NCI-H1105 (cell line): Measurements from ENCODE around the gene ITK.

Experiments used
- DNase-seq: peaks from one replicate; lab custom pipeline; 2025; lab: John Stamatoyannopoulos, UW

Gene ITK

DNA sequence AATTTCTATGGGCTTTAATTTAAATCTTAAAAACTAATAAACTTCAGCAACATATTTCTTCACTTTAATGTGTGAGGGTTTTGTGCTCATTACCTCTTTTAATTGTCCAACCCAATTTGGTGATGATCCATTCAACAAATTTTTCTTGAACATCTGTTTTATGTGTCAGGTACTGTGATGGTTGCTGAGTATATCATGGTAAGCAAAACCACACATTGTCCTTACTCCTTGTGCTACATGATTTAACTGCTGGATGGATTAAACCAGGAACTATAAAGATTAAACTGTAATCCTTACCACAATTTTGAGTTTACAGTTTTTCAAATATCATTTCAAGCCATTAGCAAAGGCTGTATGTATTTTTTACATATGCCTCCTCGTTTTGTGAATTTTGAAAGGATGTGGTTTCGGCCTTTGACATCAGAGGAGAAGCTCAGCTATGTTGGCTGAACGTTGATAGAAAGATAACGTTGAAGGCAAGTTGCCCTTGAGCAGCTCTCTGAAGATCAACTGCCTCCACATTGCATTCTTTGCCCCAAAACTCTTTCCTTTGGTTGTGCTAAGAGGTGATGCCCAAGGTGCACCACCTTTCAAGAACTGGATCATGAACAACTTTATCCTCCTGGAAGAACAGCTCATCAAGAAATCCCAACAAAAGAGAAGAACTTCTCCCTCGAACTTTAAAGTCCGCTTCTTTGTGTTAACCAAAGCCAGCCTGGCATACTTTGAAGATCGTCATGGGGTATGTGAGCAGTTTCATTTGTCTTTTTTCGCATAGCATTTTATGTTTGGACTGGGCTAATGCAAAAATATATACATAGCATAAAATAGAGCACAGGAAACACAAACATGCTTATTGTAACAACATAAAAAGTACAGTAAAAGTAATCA lies at the start of gene ITK:
Gene ITK, plus strand, starts transcription at position 467 of the 891 bp plus-strand sequence. Its CDS starts 138 bp downstream, at position 605.
- no peak for DNase-seq

DNA sequence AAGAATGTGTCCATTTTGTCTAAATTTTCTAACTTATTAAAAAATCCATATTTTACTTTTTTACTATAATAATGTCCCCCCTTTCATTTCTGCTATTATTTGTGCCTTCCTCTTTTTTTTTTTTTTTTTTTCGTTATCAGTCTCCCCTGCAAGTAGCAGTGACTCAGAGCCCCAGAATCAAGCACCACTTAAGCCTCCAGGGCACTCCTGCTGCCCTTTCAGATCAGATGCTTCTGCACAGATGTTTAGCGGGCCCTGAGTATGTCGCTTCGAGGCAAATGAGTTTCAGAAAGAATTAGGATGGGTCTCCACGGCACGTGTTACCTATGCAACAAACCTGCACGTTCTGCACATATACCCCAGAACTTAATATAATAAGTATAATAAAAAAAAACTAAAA lies 49.7 kb upstream of the ITK start:
- DNase-seq, result no peak

DNA sequence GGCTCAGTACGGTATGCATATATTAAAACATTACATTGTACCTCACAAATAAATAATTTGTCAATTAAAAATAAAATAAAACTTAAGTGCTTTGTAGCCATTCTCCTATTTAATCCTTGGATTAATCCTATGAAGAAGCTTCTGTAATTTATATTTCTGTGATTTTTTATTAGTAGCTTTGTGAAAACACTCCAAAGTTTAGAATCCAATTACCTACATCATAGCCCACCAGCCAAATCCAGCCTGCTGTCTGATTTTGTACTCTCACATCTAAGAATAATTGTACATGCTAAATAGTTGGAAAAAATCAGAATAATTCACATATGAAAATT lies 48.4 kb upstream of the ITK start:
- no peak for DNase-seq

DNA sequence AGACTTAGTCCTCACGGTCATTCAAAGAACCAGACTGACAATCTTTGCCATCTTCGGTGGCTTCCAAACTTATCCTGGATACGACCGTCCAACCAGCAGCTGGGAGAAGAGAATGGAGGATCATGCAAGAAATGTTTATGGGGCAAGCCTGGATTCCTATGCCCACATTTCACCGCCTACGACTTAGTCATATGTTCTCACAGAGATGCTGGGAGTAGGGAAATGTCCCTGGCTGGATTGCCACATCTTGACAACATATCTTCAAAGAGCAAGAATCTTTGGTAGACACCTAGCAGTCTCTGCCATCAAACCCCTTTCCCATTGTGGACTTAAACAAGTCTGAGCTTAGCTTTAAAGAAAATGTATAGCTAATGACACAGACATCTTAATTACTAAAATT lies 42.9 kb upstream of the ITK start:
- DNase-seq, result no peak

DNA sequence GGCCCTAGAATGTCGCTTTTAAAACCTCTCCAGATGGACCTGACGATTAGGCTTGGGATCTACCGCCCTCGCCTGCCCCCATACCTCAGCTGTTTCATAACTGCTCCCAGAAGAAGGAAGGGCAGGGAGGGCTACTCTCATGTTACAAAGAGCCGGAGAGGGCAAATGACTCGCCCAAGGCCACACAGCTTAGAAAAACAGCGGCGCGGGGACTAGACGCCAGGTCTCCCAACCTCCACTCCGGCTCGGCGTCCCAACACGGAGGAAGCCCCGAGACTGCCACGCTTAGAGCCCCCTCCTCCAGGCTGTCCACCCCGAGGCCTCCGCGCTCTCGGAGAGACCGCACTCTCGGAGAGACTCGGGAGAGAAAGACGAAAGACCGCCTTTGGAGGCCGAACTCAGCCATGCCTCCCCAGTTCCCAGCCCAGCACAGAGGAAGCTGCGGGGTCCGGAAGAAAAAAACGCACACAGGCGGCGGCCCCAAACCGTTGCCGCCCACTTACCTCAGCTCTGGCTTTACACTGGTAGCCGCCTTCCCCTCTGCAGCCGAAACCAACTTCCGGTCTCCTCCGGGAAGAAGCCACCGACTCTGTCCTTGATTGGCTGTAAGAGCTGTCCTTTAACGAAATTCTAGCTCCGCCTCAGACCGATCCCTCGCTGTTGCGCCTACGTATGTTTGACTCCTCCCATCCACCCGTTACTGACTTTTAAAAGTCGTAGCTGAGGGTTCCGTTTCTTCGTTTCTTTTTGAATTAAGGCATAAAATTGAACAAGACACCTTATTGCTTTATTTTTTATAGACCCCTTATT lies 38.1 kb upstream of the ITK start, which contains the start of gene MED7:
Gene MED7, minus strand, starts transcription at position 549 of the 810 bp plus-strand sequence. CDS start 3,434 bp downstream, outside the sequence.
- DNase-seq, result peak; percentile 75

DNA sequence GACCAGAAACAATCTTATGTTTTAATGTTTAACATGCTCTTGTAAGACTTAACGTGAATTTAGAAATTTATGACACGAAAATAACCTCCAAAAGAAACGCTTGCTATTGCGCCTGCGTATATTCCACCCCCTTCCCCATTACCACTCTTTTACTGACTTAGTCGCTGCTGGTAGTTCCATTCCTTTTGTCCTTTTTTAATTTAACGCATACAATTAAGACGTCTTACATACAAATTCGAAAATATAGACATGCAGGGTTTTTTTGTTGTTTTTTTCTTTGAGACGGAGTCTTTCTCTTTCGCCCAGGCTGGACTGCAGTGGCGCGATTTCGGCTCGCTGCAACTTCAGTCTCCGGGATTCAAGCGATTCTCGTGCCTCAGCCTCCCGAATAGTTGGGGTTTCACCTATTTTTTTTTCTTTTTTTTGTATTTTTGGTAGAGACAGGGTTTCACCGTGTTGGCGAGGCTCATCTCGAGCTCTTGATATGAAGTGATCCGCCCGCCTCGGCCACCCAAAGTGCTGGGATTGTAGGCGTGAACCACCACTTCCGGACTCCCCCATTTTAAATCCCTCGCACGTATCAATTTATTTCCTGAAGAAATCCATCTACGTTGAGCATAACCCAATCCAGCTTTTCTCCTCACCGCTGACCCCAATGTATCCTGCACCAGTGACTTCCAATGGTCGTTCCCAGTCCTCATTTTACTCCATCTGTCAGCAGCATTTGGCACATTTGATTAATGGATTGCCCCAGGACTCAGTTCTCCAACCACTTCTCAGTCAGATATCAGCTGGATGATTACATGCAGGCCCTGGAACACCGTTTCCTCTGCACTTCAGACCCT lies 37.3 kb upstream of the ITK start:
- DNase-seq, result no peak

DNA sequence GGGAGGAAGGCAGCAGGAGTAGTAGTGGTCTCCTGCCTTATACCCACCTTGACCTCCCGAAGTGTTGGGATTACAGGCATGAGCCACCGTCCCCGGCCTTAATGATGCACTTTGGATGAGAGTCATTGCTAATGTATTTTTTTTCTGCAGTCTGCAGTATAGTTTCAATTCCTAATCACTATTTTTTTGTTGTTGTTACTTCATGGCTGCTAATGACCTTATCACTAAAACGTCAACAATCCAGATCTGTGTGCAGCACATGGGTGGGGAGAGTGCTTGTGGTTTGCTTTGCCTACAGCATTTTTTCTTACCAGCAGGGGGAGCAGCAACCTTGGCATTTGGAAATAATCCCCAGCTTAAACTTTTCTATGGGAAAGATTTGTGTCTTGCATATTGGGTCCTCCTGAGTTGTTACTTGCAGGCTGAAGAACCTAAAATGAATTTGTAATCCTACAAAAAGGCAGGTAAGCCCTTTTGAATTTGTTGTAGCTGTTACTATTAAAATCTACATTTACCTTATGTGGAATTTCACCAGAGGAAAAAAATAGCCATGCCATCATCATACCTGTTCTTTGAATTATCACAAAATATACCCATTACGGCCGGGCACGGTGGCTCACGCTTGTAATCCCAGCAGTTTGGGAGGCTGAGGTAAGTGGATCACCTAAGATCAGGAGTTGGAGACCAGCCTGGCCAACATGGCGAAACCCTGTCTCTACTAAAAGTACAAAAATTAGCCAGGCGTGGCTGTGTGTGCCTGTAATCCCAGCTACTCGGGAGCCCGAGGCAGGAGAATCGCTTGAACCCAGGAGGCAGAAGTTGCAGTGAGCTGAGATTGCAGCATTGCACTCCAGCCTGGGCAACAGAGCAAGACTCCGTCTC lies 31.7 kb upstream of the ITK start:
- DNase-seq, result peak; percentile 27

DNA sequence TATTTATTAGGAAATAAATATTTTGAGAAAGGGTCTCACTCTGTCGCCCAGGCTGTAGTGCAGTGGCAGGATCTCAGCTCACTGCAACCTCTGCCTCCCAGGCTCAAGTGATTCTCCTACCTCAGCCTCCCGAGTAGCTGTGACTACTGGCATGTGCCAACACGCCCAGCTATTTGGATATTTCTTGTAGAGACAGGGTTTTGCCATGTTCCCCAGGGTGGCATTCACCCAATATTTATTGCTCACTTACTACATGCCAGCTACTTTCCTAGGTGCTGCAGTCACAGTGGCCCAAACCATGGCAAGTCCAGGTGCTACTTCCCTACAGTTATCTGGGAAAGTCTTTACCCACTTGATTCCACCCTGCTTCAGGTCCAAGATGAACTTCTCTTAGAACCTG lies 29.6 kb upstream of the ITK start:
- DNase-seq, result no peak

DNA sequence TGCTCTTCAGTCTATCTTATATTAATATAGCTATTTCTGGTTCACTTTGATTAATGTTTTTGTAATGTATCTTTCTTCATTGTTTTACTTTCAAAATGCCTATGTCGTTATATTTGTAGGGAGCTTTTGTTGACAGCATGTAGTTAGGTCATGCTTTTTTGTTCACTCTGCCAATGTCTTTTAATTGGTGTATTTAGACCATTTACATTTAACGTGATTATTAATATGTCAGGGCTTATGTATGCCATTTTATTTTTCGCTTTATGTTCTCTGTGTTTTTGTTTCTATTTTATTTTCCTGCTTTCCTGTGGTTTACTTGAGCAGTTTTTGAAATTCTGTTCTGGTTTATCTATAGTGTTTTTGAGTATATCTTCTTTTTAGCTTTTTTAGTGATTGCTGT lies 25.3 kb upstream of the ITK start:
- no peak for DNase-seq

DNA sequence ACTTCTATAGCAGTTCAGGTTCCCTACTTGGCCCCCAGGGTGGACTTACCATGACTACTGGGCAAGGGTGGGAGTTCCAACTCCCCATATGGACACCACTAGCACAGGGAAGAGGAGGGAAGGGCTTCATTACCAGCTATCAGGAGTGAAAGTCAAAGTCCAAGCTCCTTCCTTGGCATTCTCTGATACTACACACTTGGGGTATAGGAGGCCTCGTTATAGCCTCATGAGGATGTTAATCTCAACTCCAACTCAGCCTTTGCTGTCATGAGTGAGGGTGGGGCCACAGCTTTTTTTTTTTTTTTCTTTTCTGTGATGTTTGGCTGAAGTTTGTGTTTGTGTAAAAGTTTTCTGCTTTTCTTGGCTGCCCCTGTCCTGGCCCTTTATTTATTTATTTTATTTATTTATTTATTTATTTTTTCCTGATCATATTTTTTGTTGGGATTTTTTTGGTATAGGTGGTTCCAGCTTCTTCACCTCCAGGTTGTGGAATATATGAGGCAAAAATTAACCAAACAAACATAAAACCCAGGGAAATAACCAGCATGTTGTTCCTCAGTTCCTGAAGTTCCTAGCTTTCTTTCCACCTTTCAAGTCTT lies 23.2 kb upstream of the ITK start:
- DNase-seq, result no peak

DNA sequence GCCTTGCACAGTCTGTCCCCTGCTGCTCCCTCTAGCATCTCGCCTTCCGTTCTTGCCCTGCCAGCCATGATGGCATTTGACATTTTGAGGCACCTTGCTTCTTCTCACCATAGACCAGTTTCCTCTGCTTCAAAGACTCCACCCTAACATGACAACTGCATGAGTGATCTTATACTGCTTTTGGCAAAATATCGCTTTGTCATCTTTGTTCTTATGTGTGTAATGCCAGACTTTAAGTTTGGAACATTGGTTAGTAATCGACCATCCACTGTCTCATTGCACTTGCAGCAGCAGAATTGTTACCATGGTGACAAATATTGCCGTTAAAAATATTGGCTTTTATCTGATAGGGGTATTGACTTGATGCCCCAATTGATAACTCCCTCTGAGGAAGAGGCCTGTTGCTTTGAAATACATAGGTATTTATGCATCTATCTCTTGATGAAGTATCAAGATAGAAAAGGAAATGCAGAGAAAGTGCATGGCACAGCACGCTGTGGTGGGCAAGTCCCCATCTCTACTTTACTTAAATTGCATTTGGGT lies 21.4 kb upstream of the ITK start:
- DNase-seq, result no peak

DNA sequence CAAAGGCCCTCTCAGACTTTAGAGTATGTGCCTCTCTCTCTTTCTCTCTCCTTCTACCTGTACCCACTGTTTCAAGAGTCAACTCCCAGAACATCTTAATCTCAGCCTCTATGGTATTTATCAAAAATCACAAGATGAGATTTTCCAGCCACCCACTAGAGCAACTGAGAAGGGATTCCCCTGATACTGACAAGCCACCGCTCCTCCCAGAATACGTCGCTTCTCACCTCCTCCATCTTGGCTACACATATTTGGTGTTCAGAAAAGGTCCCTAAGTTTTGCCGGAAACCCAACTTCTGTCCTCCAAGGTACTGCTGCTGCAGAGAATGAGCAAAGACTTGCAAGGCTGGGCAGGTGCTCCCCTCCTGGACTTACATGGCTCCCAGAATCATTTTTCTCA lies 20.6 kb upstream of the ITK start:
- DNase-seq, result no peak

DNA sequence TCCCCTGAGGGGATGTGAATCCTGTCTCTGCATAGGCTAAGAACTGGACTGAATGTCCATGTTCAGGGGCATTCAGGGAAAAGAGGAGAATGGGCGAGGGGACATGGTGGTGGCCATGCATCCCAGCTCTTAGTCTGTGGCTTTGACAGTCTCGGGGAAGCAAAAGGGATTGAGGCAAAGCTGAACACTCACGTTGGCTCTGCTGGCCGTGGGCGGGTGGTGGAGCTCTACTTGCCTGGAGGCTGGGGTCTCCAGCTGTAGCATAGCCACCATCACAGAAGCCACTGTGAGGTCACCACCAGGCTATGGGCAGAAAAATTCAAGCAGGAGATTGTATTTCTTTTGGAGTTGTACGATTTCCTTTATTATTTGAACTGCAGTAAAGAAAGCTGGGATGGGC lies 18.6 kb upstream of the ITK start:
- no peak for DNase-seq

DNA sequence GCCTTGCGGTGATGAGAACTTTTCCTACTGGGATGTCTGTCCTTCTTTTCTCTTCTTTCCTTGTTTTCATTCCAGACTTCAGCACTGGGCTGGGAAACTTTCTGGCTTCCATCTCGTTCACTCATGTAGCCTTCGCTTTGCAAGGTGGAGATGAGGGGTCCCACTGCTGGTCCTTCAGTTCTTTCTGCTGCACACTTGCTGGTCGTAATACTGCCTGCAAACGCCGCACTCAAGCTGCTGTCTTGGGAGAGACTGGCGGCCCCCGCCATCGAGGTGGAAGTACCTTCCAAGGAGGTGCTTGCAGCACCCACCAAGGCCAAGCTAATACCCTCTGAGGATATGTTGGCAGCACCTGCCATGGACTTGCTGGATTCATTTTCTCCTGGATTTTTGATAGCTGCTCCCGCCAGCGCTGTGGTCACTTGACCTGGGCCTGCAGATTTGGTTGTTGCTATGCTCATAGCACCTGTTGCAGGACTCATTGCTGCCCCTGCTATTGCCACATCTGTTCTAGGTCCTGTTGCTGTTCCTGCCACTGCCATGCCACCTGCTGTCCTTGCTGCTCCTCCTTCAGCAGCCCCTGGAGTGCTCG lies 17.6 kb upstream of the ITK start:
- DNase-seq, result no peak

DNA sequence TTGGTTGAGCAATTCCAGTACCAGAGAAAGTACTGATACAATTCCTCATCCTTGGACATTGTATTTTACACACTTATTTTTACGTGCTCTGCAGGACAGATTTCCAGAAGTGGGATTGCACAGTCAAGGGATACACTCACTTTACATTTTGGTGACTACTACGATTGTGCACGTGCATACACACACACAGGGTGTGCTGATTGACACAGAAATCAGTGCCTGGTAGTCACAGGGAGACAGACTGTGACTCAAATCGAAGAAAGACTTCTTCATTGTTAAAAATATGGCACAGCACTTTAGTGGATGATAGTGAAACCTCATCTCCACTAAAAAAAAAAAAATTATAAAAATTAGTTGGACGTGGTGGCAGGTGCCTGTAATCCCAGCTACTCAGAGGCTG lies 16.1 kb upstream of the ITK start:
- DNase-seq, result no peak

DNA sequence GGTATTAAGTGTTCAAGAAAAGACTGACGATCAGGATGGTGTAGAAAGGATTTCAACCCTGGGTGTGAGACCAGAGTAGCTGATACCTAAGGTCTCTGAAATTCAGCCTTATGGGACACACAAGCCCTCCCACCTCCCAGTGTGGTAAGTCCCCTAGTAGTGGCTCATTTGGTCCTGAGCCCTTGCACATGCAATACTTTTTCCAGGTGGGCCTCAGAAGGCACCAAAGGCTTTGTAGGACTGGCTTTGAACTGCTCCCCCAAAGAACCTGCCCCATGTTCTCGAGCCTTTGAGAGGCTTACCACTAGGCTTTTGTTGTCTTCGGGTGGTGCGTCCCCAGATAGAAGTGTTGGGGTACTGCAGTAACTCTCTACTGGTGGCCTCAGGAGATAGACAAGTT lies 15.4 kb upstream of the ITK start:
- DNase-seq, result no peak

DNA sequence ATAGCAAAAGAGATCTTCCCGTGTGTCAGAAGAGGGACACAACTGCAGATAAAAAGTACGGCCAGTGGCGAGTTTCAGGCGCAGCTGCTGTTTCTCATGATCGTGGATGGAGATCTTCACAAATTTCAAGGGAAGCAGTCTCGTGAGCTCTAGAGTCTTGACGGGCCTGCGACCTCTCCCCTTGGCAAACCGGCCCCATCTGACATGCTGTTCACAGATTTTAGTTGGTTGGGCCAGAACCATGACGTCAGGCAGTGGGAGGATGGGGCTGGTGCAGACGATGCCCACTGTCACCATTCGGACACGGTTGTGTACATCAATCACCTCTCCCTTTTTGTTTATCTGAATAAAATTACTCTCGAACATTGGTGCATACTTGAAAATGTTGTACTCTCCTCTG lies 15.0 kb upstream of the ITK start:
- DNase-seq, result no peak

DNA sequence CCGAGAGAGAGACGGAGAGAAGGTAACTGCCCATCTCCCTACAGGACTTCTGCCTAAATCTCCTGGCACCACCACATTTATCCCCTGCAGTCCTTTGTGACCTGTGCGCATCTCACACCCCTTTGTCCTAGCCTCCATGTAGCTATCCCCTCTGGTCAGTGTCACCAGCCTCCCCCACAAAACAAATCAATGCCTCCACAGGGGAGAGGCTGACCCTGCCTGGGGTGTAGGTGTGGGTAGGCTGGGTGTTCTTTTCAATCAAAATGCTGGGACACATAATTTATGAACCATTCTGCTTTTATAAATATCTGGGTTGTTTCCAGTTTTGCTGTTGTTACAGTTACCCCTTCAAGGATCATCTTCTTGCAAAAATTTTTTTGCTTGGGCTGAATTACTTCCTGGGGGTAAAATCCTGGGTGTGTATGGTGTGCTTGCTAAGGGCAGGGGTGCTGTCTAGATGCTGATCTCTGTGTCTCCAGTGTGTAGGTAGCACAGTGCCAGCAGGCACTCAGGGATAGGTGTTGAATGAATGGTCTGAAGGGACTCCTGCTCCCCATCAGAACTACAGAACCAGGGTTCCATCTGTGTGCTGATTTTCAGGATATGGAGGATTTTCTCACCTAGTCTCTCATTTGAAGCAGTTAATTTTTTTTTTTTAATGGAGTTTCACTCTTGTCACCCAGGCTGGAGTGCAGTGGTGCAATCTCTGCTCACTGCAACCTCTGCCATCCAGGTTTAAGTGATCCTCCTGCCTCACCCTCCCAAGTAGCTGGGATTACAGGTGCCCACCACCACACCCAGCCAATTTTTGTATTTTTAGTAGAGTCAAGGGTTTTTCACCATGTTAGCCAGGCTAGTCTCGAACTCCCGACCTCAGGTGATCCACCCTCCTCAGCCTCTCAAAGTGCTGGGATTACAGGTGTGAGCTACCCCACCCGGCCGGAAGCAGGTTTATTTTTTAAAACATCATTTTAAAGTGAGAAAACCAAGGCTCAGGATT lies 14.1 kb upstream of the ITK start, which contains the start of gene GARIN3:
Gene GARIN3, minus strand, starts transcription at position 51 of the 1,000 bp plus-strand sequence. CDS start 96 bp downstream, outside the sequence.
- no peak for DNase-seq

DNA sequence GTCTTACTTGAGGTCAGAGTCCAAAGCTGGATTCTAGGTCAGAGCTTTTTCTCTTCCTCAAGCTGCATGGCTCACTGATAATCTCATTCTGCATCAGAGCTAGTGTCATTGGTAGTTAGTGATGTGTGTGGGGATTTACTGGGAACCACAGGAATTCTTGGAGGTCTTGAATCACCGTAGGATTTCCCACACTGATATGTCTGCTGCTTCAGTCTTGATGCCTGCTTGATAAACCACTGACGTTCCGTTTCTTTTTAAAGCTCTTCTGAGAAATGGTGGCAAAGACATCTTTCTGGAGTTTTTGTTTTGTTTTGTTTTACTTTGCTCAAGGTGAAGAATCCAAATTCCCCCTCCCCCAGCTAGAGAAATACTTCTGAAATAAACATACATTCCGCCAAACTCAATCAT lies 13.4 kb upstream of the ITK start:
- no peak for DNase-seq
